Measurements from ENCODE around the gene DRG2.

The DRG2 gene

DNA sequence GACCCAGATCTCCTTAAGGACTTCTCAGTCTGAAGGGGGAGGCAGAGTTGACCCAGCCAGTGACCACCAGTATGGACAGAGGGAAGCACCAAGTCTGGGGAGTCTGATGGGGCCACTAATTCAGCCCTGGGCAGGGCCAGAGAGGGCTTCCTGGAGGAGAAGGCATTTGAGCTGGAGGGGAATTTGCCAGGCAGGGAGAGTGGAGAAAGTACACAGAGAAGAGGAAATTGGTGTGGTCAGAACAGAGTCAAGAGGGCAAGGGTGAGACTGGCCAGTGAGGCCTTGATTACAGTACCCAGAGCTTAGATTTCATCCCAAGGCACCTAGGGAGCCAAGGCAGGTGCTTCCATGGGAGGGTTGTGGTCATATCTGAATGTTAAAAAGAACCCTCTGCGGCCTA, 57.1 kb downstream of the DRG2 start:
- DNase-seq: no peak

DNA sequence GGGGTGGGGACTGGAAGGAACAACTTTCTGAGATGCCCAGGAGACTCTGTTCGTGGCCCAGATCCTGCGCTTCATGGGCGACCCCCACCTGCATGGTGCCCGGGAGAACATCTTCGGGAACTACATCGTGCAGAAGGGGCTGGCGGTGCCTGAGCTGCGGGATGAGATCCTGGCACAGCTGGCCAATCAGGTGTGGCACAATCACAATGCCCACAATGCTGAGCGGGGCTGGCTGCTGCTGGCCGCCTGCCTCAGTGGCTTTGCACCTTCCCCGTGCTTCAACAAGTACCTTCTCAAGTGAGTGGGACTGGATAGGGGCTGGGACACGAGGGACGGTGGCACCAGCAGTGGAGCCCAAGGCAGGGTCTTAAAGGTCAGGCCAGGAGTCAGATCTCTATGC, 58.1 kb downstream of the DRG2 start:
- DNase-seq: no peak

DNA sequence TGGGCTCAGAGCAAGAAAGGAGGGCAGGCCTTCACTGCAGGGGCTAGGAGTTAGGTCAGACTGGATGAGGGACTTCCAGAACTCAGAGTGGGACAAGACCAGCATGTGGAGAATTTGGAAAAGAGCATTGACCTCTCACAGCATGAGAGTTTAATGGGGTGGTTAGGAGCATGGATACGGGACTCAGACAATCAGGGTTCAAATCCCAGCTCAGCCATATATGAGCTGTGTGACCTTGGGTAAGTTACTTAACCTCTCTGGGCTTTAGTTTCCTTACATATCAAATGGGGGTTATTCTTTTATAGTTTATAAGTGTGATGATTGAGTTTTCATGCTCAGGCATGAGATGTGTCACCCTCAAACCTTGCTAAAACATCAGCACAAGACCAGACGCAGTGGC, 58.5 kb downstream of the DRG2 start:
- no peak for DNase-seq

DNA sequence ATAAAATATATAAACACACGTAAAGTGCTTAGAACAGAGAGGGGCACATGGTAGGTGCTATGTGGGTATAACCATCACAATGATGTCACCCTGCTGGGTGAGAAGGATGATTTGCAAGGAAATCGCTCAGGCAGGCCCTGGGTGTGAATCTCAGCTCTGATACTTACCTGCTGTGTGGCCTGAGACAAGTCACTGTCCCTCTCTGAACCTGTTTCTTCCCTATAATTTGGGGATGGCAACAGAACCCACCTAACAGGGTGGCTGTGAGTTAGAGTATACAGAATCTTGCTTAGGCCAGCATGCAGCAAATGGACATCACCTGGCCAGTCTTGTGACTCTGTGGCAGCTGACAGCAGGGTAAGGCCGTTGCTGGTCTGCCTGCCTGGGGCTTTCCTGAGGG, 59.2 kb downstream of the DRG2 start:
- no peak for DNase-seq

DNA sequence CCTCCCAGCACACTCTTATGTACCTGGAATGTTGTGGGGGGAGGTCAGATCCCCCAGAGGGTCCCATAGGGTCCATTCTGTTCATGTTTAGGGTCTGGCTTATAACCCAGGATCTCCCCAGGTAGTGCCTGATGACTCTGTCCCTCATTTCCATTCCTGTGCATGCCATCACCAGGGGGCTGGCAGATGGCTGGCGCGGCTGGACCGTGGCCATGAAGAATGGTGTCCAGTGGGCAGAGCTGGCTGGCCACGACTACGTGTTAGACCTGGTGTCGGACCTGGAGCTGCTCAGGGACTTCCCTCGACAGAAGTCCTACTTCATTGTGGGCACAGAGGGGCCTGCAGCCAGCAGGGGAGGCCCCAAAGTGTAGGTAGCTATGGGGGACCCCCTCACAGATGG, 60.8 kb downstream of the DRG2 start:
- no peak for DNase-seq

DNA sequence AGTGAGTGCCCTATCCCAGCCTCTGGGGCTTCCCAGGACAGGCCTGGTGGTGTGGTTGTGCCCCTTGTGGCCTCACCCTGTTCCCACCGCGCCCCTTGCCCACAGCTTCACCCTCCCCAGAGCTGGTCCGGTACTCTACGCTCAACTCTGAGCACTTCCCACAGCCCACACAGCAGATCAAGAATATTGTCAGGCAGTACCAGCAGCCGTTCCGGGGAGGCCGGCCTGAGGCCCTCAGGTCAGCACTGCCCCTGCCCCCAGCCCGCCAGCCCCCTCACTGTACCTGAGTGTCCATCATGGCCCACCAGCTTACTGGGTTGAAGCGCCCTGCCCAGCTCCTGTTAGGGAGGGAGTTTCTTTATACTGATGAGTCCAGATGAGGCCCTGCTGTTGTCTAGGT, 63.5 kb downstream of the DRG2 start:
- no peak for DNase-seq

DNA sequence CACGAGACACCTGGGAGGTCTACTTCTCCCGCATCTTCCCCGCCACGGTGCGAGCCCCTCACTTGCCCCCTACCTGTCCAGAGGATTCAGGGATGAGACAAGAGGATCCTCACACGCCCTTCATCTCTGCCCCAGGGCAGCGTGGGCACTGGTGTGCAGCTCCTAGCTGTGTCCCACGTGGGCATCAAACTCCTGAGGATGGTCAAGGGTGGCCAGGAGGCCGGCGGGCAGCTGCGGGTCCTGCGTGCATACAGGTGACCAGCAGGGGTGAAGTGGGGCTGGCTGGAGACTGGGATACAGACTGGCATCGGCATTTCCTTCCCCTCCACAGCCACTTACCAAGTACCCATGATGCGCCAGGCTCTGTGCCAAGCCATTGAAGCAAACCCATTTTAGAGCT, 67.4 kb downstream of the DRG2 start:
- no peak for DNase-seq

DNA sequence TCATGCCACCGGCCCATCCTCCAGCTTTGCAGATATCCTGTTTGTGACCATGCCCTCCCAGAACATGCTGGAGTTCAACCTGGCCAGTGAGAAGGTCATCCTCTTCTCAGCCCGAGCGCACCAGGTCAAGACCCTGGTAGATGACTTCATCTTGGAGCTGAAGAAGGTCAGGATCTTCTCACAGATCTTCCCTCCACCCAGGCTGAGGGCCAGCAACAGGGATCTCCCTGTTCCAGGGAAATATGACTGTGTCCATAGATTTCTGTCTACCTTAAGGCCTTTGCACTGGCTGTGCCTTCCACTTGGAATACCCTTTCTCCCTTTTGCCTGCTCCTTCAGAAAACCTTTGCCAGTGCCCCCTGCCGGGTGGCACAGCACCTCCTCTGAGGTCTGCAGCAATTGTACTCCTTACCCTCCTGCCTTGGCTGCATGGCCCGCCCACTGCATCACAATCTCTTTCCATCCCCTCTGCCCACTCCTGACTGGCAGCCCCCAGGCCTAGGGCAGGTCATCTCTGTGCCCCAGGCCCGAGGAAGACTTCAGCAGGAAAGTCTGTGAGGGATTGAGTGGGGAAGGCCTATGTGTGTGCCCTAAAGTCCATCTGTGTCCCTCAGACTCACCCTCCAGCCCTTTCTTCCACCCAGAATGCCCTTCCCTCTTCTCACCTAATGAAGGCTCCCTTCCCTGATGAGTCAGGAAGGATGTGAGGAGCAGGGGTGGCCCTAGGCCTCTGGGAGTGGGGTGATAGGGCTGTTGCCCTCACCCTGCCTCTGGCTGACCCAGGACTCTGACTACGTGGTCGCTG, 68.6 kb downstream of the DRG2 start:
- DNase-seq: no peak

DNA sequence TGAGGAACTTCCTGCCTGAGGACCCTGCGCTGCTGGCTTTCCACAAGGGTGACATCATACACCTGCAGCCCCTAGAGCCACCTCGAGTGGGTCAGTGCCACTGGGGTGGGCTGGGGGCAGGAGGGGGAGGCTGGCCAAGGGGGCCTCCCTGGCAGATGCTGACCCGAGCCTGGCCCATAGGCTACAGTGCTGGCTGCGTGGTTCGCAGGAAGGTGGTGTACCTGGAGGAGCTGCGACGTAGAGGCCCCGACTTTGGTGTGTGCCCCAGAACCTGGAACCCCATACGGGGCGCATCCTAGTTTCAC, 69.2 kb downstream of the DRG2 start:
- DNase-seq: no peak

Data from NCI-H446 treated with DMSO at 0.1 percent for 48 hours (cell line).